Chondrocyte (in vitro differentiated cells): ENCODE data around the gene NRSN2. TPM values are rescaled to one million over a fixed set of nuclear protein-coding genes. Genes with fewer than 3 reads are reported as not detected.

ENCODE experiments used
- DNase-seq: peaks from one replicate; pipeline ENCODE4 v3.0.0; 2021; ENCODE audit warnings: mixed read lengths, low spot score
- H3K27ac Mint-ChIP-seq: one replicate; pipeline ENCODE4 v1.8.0; 2021; ENCODE audit warnings: mild to moderate bottlenecking, moderate library complexity, mixed read lengths; ENCODE audit not compliant: unreplicated experiment
- H3K27me3 Mint-ChIP-seq: 2 replicates; pipeline ENCODE4 v1.8.0; 2021; ENCODE audit warnings: low read depth, mixed read lengths
- H3K36me3 Mint-ChIP-seq: 2 replicates; pipeline ENCODE4 v1.8.0; 2021; ENCODE audit warnings: low read depth, mixed read lengths
- H3K4me1 Mint-ChIP-seq: 2 replicates; pipeline ENCODE4 v1.8.0; 2021; ENCODE audit warnings: low read depth, mild to moderate bottlenecking, mixed read lengths
- H3K4me3 Mint-ChIP-seq: one replicate; pipeline ENCODE4 v1.8.0; 2021; ENCODE audit warnings: mild to moderate bottlenecking, moderate library complexity, mixed read lengths; ENCODE audit not compliant: unreplicated experiment
- H3K9me3 Mint-ChIP-seq: 2 replicates; pipeline ENCODE4 v1.8.0; 2021; ENCODE audit warnings: low read depth, mixed read lengths
- total RNA-seq: library from RNA; stranded (reverse); gene quantifications from 3 replicates; pipeline ENCODE4 v1.2.1, GENCODE V29; 2021
- TF ChIP-seq, protein P1 (sequence below): fragments of 200-600 bp; sonication (generic); IDR thresholded peaks from 2 replicates; pipeline ENCODE4 v1.5.0; 2021; ENCODE audit warnings: antibody characterized with exemption, mild to moderate bottlenecking, moderate library complexity

The NRSN2 gene
- total RNA-seq, 1 donor from 2014 or later, result 77.1 TPM

DNA sequence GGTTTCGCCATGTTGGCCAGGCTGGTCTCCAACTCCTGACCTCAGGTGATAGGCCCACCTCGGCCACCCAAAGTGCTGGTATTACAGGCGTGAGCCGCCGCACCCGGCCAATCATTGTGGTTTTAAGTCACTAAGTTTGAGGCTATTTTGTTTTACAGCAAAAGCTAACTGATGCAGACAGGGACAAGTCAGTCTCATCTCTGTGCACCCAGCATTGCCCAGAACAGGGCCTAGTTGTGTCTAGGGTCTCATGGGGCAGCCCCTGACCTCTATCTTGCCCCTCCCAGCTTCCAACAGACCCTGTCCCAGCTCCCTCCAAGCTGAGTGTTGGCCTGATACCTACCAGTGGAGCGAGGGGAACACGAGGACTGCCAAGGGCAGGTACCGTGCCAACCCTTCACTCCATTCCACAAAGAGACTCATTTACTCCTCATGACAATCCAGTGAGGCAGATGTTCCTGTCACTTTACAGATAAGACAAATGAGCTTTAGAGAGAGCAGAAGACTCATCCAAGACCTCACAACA lies 52.3 kb downstream of the NRSN2 start:
- no peak overlapping the region for H3K4me3 Mint-ChIP-seq
- peaks cover 10% of the 10 kb centered on the region for H3K9me3 Mint-ChIP-seq
- peaks cover 19% of the 10 kb centered on the region for H3K4me1 Mint-ChIP-seq
- H3K27ac Mint-ChIP-seq, result peak overlapping the region; percentile 74
- no peak for DNase-seq
- no peaks in the 10 kb centered on the region for H3K27me3 Mint-ChIP-seq
- peaks cover 14% of the 10 kb centered on the region for H3K36me3 Mint-ChIP-seq
- TF ChIP-seq, protein P1, sequence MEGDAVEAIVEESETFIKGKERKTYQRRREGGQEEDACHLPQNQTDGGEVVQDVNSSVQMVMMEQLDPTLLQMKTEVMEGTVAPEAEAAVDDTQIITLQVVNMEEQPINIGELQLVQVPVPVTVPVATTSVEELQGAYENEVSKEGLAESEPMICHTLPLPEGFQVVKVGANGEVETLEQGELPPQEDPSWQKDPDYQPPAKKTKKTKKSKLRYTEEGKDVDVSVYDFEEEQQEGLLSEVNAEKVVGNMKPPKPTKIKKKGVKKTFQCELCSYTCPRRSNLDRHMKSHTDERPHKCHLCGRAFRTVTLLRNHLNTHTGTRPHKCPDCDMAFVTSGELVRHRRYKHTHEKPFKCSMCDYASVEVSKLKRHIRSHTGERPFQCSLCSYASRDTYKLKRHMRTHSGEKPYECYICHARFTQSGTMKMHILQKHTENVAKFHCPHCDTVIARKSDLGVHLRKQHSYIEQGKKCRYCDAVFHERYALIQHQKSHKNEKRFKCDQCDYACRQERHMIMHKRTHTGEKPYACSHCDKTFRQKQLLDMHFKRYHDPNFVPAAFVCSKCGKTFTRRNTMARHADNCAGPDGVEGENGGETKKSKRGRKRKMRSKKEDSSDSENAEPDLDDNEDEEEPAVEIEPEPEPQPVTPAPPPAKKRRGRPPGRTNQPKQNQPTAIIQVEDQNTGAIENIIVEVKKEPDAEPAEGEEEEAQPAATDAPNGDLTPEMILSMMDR, result no peak

DNA sequence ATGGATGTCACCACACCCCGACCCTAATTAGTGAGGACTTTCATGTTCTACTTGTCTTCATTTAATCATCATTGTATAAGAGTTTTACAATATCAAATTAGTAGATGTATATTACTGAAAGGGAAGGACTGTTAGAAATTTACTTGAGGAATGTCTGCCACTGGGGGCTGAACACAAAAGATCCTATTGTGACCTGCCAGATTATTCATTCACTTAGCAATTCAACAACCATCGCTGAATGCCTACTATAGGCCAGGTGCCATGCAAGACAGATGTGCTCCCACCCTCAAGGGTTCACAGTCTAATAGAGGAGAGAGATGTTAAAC lies 53.2 kb downstream of the NRSN2 start:
- Mint-ChIP-seq H3K4me1 (peaks cover 19% of the 10 kb centered on the region), H3K27ac (peak overlapping the region; percentile 60)

DNA sequence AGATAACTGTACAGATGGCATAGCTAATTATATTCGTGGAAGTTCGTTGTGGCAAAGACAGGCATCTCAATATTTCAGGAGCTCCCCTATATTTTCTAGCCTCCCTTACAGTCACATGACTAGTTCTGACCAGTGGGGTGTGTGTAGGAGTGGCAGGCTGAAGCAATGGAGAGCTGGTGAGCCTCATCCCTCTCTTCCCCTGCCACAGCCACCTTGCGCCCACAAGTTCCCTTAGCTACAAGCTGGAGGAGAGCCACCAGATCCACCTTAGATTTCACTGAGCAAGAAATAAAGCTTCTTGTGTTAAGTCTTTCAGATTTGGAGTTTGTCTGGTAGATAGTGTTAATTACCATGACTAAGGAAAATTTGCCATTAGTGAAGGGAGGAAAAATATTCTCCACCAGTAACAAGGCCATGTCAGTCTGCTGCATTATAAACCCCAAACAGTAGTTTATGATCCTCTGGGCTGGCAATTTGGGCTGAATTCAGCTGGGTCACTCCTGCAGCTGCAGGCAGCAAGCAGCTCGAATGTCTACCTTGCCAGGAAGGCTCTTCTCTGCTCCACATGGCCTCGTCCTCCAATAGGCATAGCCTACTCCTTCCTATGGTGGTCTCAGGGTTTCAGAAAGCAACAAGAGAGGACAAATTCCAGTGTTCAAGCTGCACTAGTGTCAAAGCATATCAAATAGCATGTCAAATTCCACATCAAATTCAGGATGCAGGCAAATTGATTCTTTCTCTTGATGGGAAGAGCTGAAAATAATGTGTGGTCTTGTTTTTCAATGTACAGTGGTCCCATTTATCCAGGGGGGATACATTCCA lies 53.8 kb downstream of the NRSN2 start:
- H3K4me3 Mint-ChIP-seq, result no peak overlapping the region

More for the DNA sequence above, 53.2 kb downstream of the NRSN2 start:
- TF ChIP-seq, protein P1, result no peak
- Mint-ChIP-seq H3K9me3 (peaks cover 10% of the 10 kb centered on the region), H3K36me3 (peaks cover 14% of the 10 kb centered on the region), H3K4me3 (no peak overlapping the region), H3K27me3 (no peaks in the 10 kb centered on the region)
- DNase-seq, result no peak

DNA sequence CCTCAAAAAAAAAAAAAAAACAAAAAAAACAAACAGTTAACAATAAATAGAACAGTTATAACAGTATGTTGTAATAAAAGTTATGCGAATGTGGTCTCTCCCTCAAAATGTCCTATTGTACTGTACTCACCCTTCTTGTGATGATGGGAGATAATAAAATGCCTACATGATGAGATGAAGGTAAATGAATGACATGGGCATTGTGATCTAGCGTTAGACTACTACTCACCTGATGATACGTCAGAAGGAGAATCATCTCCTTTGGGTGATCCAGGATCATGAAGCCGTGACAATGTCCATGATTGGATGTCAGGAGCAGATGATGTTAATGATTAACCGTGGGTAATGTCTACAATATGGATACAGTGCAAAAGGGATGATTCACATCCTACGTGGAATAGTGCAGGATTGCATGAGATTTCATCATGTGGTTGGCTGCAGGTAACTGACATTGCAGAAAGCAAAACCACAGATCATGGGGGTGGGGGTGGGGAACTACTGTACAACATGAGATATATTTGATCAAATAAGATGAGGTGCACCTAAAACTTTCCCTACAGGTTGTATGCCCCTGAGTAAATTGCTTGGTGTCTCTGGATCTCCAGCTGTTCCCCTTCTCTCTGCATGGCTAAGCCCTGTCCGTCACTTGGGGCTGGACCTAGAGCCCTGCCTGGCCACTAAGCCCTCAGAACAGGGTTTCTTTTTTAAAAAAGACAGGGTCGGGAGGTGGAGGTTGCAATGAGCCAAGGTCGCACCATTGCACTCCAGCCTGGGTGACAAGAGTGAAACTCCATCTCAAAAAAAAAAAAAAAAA lies 55.0 kb downstream of the NRSN2 start:
- Mint-ChIP-seq H3K4me3 (no peak overlapping the region), H3K9me3 (peaks cover 10% of the 10 kb centered on the region), H3K27ac (peak overlapping the region; percentile 89), H3K36me3 (peaks cover 10% of the 10 kb centered on the region), H3K4me1 (peaks cover 22% of the 10 kb centered on the region), H3K27me3 (no peaks in the 10 kb centered on the region)
- no peak for DNase-seq
- TF ChIP-seq, protein P1, result no peak

More for the DNA sequence above, 53.8 kb downstream of the NRSN2 start:
- DNase-seq, result no peak
- peaks cover 11% of the 10 kb centered on the region for H3K36me3 Mint-ChIP-seq
- no peaks in the 10 kb centered on the region for H3K27me3 Mint-ChIP-seq
- peak overlapping the region; percentile 78 for H3K27ac Mint-ChIP-seq
- H3K9me3 Mint-ChIP-seq, result peaks cover 10% of the 10 kb centered on the region
- peaks cover 19% of the 10 kb centered on the region for H3K4me1 Mint-ChIP-seq
- TF ChIP-seq, protein P1, result no peak

DNA sequence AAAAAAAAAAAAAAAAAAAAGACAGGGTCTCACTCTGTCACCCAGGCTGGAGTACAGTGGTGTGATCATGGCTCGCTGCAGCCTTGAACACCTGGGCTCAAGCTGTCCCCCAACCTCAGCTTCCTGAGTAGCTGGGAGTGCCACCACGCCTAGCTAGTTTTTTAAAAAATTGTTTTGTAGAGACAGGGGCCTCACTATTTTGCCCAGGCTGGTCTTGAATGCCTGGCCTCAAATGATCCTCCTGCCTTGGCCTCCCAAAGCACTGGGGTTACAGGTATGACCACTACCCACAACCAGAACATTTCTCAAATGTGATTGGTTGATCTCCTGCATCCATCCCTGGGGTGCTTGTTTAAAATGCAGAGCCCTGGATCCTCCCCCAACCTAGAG lies 55.6 kb downstream of the NRSN2 start:
- TF ChIP-seq, protein P1, result no peak
- peaks cover 28% of the 10 kb centered on the region for H3K4me1 Mint-ChIP-seq
- no peaks in the 10 kb centered on the region for H3K27me3 Mint-ChIP-seq
- DNase-seq, result no peak
- peak overlapping the region; percentile 8 for H3K27ac Mint-ChIP-seq
- peaks cover 7% of the 10 kb centered on the region for H3K36me3 Mint-ChIP-seq
- no peak overlapping the region for H3K4me3 Mint-ChIP-seq
- peaks cover 10% of the 10 kb centered on the region for H3K9me3 Mint-ChIP-seq
